WTC11 (cell line): Measurements from ENCODE around the gene SLC11A1. TPM values are rescaled to one million over a fixed set of nuclear protein-coding genes. Genes with fewer than 3 reads are reported as not detected.

Experiments
- ATAC-seq: fragments of 200-7000 bp; cut with Tn5 transposase; 2 replicates; pipeline ENCODE4 v1.10.0; 2021; ENCODE audit warnings: mild to moderate bottlenecking, moderate library complexity
- CTCF ChIA-PET: fragments of 300-600 bp; sonication (Branson Sonifier 250); formaldehyde crosslinking; loops from one replicate; lab custom pipeline; 2021; ENCODE audit warnings: antibody characterized with exemption; lab: Charles Lee
- POLR2A ChIA-PET: fragments of 350-600 bp; sonication (Branson Sonifier 250); formaldehyde crosslinking; loops from one replicate; lab custom pipeline; 2021; ENCODE audit warnings: antibody characterized with exemption; lab: Charles Lee
- DNase-seq: peaks from one replicate; pipeline ENCODE4 v3.0.0; 2021; ENCODE audit warnings: low spot score
- H3K27ac Mint-ChIP-seq: 2 replicates; pipeline ENCODE4 v1.8.0; 2021; ENCODE audit warnings: mixed read lengths
- H3K27me3 Mint-ChIP-seq: 2 replicates; pipeline ENCODE4 v1.8.0; 2021; ENCODE audit warnings: low read depth, mild to moderate bottlenecking, moderate library complexity, mixed read lengths
- H3K36me3 Mint-ChIP-seq: 2 replicates; pipeline ENCODE4 v1.8.0; 2021; ENCODE audit warnings: mixed read lengths
- H3K4me1 Mint-ChIP-seq: 2 replicates; pipeline ENCODE4 v1.8.0; 2022; ENCODE audit warnings: mixed read lengths
- H3K4me3 Mint-ChIP-seq: 2 replicates; pipeline ENCODE4 v1.8.0; 2021; ENCODE audit warnings: mild to moderate bottlenecking, moderate library complexity, mixed read lengths
- H3K9me3 Mint-ChIP-seq: 2 replicates; pipeline ENCODE4 v1.8.0; 2021; ENCODE audit warnings: mixed read lengths
- EMX1 ChIP-seq: fragments of 250-450 bp; sonication (Bioruptor Pico); IDR thresholded peaks from 2 replicates; pipeline ENCODE4 v1.8.0; 2021; ENCODE audit warnings: mild to moderate bottlenecking
- ETV6 ChIP-seq: sonication (generic); formaldehyde crosslinking; IDR thresholded peaks from 2 replicates; pipeline ENCODE4 v1.8.1; 2022; ENCODE audit warnings: mild to moderate bottlenecking, missing genetic modification reagents
- FOXP1 ChIP-seq: sonication (generic); formaldehyde crosslinking; IDR thresholded peaks from 2 replicates; pipeline ENCODE4 v1.8.0; 2022; ENCODE audit warnings: missing genetic modification reagents, mild to moderate bottlenecking, moderate library complexity, borderline replicate concordance
- KAT7 ChIP-seq: sonication (generic); formaldehyde crosslinking; IDR thresholded peaks from 2 replicates; pipeline ENCODE4 v1.8.1; 2023; ENCODE audit warnings: missing genetic modification reagents, mild to moderate bottlenecking, borderline replicate concordance
- NFATC4 ChIP-seq: fragments of 250-450 bp; sonication (Bioruptor Pico); IDR thresholded peaks from 2 replicates; pipeline ENCODE4 v1.9.0; 2021; ENCODE audit warnings: mild to moderate bottlenecking
- NR1H2 ChIP-seq: sonication (generic); formaldehyde crosslinking; IDR thresholded peaks from 2 replicates; pipeline ENCODE4 v1.9.0; 2021; ENCODE audit warnings: mild to moderate bottlenecking, moderate library complexity, missing genetic modification reagents
- RORB ChIP-seq: fragments of 250-450 bp; sonication (Bioruptor Pico); IDR thresholded peaks from 2 replicates; pipeline ENCODE4 v1.9.0; 2021; ENCODE audit warnings: mild to moderate bottlenecking
- TP53 ChIP-seq: sonication (generic); formaldehyde crosslinking; IDR thresholded peaks from 2 replicates; pipeline ENCODE4 v1.8.1; 2023; ENCODE audit warnings: mild to moderate bottlenecking, missing genetic modification reagents
- ZNF121 ChIP-seq: sonication (generic); formaldehyde crosslinking; IDR thresholded peaks from 2 replicates; pipeline ENCODE4 v1.8.0; 2023; ENCODE audit warnings: missing genetic modification reagents
- ZNF138 ChIP-seq: sonication (generic); formaldehyde crosslinking; conservative IDR thresholded peaks from 2 replicates; pipeline ENCODE4 v1.8.1; 2022; ENCODE audit warnings: mild to moderate bottlenecking, moderate library complexity, missing genetic modification reagents
- ZNF263 ChIP-seq: sonication (generic); formaldehyde crosslinking; IDR thresholded peaks from 2 replicates; pipeline ENCODE4 v1.8.1; 2022; ENCODE audit warnings: low read depth, mild to moderate bottlenecking, moderate library complexity, missing genetic modification reagents
- ZNF416 ChIP-seq: fragments of 250-450 bp; sonication (Bioruptor Pico); IDR thresholded peaks from 2 replicates; pipeline ENCODE4 v1.9.0; 2021; ENCODE audit warnings: mild to moderate bottlenecking, inconsistent platforms
- total RNA-seq: library from RNA; stranded (reverse); gene quantifications from 3 replicates; pipeline ENCODE4 v1.2.3, GENCODE V29; 2021
- TF ChIP-seq, protein P1 (sequence below): sonication (generic); formaldehyde crosslinking; IDR thresholded peaks from 2 replicates; pipeline ENCODE4 v1.8.0; 2022; ENCODE audit warnings: mild to moderate bottlenecking, missing genetic modification reagents
- TF ChIP-seq, protein P2 (sequence below): sonication (generic); formaldehyde crosslinking; IDR thresholded peaks from 2 replicates; pipeline ENCODE4 v1.8.0; 2022; ENCODE audit warnings: missing genetic modification reagents
- TF ChIP-seq, protein P3 (sequence below): sonication (generic); formaldehyde crosslinking; IDR thresholded peaks from 2 replicates; pipeline ENCODE4 v1.8.1; 2023; ENCODE audit warnings: mild to moderate bottlenecking, missing genetic modification reagents
- TF ChIP-seq, protein P4 (sequence below): sonication (generic); formaldehyde crosslinking; conservative IDR thresholded peaks from 2 replicates; pipeline ENCODE4 v1.8.1; 2023; ENCODE audit warnings: mild to moderate bottlenecking, low read depth, missing genetic modification reagents, moderate library complexity
- TF ChIP-seq, protein P5 (sequence below): sonication (generic); formaldehyde crosslinking; IDR thresholded peaks from 2 replicates; pipeline ENCODE4 v1.8.1; 2023; ENCODE audit warnings: mild to moderate bottlenecking, missing genetic modification reagents, borderline replicate concordance

The SLC11A1 gene
- total RNA-seq, 1 experiment from 2014 or later: 0.31 TPM

DNA sequence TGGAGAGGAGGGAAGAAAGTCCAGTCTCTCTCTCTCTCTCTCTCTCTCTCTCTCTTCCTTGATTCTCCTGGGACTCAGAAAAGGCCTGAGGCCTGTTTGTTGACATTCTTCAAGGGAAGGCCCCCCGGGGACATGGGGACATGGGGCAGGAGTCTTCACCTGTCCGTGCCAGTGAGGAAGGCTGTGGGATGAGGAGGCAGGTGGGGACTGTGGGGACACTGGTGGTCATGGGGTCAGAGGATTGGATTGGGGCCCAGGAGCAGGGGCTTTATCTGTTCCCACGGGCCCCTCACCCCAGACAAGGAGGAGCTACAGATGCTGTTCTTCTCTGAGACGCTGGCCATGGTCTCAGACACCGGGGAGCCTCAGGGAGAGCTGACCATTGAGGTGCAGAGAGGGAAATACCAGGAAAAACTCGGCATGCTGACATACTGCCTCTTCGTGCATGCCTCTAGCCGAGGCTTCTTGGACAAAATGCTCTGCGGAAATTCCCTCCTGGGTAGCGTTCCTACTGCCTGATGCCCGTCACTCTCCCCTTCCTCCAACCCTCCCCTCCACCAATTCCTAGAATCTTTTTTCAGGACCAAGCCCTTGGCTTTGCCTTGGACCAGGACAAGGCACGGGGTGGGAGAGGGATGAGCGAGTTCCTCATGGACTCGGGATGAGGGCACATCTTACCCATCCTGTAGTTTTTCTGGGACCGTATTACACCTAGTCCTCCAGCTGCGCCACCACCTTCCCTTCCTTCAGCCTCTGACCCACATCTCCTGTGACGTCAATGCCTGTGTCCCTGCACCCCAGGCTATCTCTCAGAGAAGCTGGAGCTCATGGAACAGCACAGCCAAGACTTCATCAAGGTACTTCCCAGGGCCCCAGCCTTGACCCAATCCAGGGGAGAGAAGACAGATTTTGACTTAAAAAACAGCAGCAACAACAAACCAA, 24.6 kb upstream of the SLC11A1 start (continued):
- TF ChIP-seq, protein P1, sequence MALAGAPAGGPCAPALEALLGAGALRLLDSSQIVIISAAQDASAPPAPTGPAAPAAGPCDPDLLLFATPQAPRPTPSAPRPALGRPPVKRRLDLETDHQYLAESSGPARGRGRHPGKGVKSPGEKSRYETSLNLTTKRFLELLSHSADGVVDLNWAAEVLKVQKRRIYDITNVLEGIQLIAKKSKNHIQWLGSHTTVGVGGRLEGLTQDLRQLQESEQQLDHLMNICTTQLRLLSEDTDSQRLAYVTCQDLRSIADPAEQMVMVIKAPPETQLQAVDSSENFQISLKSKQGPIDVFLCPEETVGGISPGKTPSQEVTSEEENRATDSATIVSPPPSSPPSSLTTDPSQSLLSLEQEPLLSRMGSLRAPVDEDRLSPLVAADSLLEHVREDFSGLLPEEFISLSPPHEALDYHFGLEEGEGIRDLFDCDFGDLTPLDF (CRISPR knock-in tag): no peak
- TF ChIP-seq ZNF121 (CRISPR knock-in tag): no peak
- TF ChIP-seq RORB (CRISPR knock-in tag): no peak
- TF ChIP-seq, protein P2, sequence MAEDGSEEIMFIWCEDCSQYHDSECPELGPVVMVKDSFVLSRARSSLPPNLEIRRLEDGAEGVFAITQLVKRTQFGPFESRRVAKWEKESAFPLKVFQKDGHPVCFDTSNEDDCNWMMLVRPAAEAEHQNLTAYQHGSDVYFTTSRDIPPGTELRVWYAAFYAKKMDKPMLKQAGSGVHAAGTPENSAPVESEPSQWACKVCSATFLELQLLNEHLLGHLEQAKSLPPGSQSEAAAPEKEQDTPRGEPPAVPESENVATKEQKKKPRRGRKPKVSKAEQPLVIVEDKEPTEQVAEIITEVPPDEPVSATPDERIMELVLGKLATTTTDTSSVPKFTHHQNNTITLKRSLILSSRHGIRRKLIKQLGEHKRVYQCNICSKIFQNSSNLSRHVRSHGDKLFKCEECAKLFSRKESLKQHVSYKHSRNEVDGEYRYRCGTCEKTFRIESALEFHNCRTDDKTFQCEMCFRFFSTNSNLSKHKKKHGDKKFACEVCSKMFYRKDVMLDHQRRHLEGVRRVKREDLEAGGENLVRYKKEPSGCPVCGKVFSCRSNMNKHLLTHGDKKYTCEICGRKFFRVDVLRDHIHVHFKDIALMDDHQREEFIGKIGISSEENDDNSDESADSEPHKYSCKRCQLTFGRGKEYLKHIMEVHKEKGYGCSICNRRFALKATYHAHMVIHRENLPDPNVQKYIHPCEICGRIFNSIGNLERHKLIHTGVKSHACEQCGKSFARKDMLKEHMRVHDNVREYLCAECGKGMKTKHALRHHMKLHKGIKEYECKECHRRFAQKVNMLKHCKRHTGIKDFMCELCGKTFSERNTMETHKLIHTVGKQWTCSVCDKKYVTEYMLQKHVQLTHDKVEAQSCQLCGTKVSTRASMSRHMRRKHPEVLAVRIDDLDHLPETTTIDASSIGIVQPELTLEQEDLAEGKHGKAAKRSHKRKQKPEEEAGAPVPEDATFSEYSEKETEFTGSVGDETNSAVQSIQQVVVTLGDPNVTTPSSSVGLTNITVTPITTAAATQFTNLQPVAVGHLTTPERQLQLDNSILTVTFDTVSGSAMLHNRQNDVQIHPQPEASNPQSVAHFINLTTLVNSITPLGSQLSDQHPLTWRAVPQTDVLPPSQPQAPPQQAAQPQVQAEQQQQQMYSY (CRISPR knock-in tag): no peak
- TF ChIP-seq ETV6: no peak
- TF ChIP-seq, all 79 proteins: peak for 0

DNA sequence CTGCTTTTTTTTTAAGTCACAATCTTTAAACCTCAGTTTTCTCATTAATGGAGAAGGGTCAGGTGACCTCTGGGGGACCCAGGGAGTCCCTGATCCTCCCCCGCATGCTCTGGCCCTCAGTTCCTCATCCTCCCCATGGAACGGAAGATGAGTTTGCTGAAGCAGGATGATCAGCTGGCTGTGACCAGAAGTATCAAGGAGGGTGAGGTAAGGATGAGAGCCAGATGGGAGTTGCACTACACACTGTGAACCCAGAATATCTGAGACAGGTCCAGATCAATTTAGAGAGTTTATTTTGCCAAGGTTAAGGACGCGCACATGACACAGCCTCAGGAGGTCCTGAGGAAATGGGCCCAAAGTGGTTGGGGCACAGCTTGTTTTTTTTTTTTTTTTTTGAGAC, 21.6 kb upstream of the SLC11A1 start:
- POLR2A ChIA-PET: no interaction called here
- H3K4me3 Mint-ChIP-seq: no peak overlapping the region
- H3K27me3 Mint-ChIP-seq: no peaks in the 10 kb centered on the region
- no peak overlapping the region for H3K27ac Mint-ChIP-seq
- DNase-seq: no peak
- TF ChIP-seq KAT7 (CRISPR knock-in tag): no peak
- no peak for TF ChIP-seq ZNF416 (CRISPR knock-in tag)
- TF ChIP-seq ZNF138 (CRISPR knock-in tag): no peak
- no peak for TF ChIP-seq EMX1 (CRISPR knock-in tag)
- TF ChIP-seq, all 79 proteins: peak for 0
- no peaks in the 10 kb centered on the region for H3K9me3 Mint-ChIP-seq
- no peak for ATAC-seq
- H3K36me3 Mint-ChIP-seq: no peaks in the 10 kb centered on the region
- H3K4me1 Mint-ChIP-seq: peaks cover 17% of the 10 kb centered on the region
- CTCF ChIA-PET: interaction anchor here (2.3 kb wide), 1 partner anchor 36 kb away, joined by 8 read pairs; no protein-coding TSS in a partner anchor

DNA sequence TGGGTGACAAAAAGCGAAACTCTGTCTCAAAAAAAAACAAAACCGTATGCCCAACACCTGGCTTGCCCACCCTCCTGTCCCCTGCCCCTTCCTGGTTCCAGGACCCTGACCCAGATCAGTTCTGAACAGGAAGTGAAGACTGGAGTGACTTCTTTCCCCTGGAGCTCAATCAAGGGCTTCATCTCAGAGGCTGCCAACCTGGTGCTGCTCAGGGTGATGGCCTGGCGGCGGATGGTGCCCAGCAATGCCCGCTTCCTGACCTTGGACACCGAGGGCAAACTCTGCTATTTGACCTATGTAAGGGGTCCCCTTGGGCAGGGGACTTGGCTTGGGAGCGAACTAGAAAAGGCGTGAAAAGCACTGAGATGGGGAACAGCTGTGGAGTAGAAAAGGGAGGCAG, 19.5 kb upstream of the SLC11A1 start:
- CTCF ChIA-PET: interaction anchor here (1.7 kb wide), 1 partner anchor 66 kb away, joined by 4 read pairs; no protein-coding TSS in a partner anchor
- H3K27me3 Mint-ChIP-seq: no peaks in the 10 kb centered on the region
- H3K4me3 Mint-ChIP-seq: no peak overlapping the region
- ATAC-seq: no peak
- DNase-seq: no peak
- H3K4me1 Mint-ChIP-seq: peaks cover 9% of the 10 kb centered on the region
- POLR2A ChIA-PET: no interaction called here
- H3K9me3 Mint-ChIP-seq: no peaks in the 10 kb centered on the region
- H3K27ac Mint-ChIP-seq: no peak overlapping the region
- no peaks in the 10 kb centered on the region for H3K36me3 Mint-ChIP-seq
- TF ChIP-seq, protein P3, sequence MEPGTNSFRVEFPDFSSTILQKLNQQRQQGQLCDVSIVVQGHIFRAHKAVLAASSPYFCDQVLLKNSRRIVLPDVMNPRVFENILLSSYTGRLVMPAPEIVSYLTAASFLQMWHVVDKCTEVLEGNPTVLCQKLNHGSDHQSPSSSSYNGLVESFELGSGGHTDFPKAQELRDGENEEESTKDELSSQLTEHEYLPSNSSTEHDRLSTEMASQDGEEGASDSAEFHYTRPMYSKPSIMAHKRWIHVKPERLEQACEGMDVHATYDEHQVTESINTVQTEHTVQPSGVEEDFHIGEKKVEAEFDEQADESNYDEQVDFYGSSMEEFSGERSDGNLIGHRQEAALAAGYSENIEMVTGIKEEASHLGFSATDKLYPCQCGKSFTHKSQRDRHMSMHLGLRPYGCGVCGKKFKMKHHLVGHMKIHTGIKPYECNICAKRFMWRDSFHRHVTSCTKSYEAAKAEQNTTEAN (CRISPR knock-in tag): no peak
- TF ChIP-seq KAT7 (CRISPR knock-in tag) (no peak), NFATC4 (no peak), ZNF263 (CRISPR knock-in tag) (no peak), NR1H2 (no peak), TP53 (no peak), FOXP1 (CRISPR knock-in tag) (no peak)
- TF ChIP-seq, protein P4, sequence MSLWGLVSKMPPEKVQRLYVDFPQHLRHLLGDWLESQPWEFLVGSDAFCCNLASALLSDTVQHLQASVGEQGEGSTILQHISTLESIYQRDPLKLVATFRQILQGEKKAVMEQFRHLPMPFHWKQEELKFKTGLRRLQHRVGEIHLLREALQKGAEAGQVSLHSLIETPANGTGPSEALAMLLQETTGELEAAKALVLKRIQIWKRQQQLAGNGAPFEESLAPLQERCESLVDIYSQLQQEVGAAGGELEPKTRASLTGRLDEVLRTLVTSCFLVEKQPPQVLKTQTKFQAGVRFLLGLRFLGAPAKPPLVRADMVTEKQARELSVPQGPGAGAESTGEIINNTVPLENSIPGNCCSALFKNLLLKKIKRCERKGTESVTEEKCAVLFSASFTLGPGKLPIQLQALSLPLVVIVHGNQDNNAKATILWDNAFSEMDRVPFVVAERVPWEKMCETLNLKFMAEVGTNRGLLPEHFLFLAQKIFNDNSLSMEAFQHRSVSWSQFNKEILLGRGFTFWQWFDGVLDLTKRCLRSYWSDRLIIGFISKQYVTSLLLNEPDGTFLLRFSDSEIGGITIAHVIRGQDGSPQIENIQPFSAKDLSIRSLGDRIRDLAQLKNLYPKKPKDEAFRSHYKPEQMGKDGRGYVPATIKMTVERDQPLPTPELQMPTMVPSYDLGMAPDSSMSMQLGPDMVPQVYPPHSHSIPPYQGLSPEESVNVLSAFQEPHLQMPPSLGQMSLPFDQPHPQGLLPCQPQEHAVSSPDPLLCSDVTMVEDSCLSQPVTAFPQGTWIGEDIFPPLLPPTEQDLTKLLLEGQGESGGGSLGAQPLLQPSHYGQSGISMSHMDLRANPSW (CRISPR knock-in tag): no peak
- TF ChIP-seq, protein P5, sequence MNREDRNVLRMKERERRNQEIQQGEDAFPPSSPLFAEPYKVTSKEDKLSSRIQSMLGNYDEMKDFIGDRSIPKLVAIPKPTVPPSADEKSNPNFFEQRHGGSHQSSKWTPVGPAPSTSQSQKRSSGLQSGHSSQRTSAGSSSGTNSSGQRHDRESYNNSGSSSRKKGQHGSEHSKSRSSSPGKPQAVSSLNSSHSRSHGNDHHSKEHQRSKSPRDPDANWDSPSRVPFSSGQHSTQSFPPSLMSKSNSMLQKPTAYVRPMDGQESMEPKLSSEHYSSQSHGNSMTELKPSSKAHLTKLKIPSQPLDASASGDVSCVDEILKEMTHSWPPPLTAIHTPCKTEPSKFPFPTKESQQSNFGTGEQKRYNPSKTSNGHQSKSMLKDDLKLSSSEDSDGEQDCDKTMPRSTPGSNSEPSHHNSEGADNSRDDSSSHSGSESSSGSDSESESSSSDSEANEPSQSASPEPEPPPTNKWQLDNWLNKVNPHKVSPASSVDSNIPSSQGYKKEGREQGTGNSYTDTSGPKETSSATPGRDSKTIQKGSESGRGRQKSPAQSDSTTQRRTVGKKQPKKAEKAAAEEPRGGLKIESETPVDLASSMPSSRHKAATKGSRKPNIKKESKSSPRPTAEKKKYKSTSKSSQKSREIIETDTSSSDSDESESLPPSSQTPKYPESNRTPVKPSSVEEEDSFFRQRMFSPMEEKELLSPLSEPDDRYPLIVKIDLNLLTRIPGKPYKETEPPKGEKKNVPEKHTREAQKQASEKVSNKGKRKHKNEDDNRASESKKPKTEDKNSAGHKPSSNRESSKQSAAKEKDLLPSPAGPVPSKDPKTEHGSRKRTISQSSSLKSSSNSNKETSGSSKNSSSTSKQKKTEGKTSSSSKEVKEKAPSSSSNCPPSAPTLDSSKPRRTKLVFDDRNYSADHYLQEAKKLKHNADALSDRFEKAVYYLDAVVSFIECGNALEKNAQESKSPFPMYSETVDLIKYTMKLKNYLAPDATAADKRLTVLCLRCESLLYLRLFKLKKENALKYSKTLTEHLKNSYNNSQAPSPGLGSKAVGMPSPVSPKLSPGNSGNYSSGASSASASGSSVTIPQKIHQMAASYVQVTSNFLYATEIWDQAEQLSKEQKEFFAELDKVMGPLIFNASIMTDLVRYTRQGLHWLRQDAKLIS (CRISPR knock-in tag): no peak
- TF ChIP-seq, protein P1 (CRISPR knock-in tag): no peak
